ENCODE data around the gene BCORL1. TPM values are rescaled to one million over a fixed set of nuclear protein-coding genes. Genes with fewer than 3 reads are reported as not detected.

Gene BCORL1
- total RNA-seq, 4 donors from 2014 or later, result 4.3 to 10.0 (median 7.9) TPM

DNA sequence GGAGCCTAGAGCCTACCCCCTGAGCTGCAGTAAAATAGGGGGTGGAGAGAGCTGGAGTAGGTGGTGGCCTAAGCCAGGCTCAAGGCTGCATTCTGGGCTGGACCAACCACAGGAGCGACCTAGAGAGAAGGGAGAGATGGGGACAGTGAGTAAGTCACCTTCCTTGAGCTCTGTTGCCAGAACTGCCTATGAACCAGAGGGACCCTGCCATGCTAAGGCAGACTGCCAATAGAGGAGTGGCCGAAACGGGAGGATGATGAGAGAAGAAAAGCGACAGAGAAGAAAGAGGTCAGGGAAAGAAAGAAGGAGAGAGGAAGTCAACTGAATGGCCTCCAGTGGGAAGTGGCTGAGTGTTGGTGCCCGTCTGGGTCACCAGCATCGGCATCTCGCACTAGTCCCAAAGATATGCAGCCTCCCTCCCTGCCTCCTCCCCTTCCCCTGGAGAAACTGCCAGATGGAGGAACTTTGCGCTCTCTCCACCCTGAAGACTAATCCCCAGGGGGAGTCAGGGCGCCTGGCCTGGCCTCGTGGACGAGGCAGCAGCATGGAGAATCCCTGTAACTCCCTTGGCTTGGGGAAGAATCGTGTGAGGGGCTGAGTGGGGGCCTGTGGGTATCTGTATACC, 99.1 kb downstream of the BCORL1 start:
- 32 to 43% methylated on average over 8 to 12 of the region's 12 CpGs for WGBS, 2 donors
- TF ChIP-seq, protein P1, sequence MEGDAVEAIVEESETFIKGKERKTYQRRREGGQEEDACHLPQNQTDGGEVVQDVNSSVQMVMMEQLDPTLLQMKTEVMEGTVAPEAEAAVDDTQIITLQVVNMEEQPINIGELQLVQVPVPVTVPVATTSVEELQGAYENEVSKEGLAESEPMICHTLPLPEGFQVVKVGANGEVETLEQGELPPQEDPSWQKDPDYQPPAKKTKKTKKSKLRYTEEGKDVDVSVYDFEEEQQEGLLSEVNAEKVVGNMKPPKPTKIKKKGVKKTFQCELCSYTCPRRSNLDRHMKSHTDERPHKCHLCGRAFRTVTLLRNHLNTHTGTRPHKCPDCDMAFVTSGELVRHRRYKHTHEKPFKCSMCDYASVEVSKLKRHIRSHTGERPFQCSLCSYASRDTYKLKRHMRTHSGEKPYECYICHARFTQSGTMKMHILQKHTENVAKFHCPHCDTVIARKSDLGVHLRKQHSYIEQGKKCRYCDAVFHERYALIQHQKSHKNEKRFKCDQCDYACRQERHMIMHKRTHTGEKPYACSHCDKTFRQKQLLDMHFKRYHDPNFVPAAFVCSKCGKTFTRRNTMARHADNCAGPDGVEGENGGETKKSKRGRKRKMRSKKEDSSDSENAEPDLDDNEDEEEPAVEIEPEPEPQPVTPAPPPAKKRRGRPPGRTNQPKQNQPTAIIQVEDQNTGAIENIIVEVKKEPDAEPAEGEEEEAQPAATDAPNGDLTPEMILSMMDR (IDR thresholded peaks at IDR 0.05), result no peak
- no peak for TF ChIP-seq POLR2A (IDR thresholded peaks at IDR 0.05)
- intact Hi-C loops (cut with DNase I; ENCODE audit: low total_unique reads), result loop anchor here (5.0 kb wide), 1 partner anchor 111 kb away; no protein-coding TSS in a partner anchor
- DNase-seq (ENCODE audit: low spot score in 2 of 2), result no peak
- H3K4me3 ChIP-seq (ENCODE audit: low read depth, poor library complexity, severe bottlenecking), result no peak overlapping the region

DNA sequence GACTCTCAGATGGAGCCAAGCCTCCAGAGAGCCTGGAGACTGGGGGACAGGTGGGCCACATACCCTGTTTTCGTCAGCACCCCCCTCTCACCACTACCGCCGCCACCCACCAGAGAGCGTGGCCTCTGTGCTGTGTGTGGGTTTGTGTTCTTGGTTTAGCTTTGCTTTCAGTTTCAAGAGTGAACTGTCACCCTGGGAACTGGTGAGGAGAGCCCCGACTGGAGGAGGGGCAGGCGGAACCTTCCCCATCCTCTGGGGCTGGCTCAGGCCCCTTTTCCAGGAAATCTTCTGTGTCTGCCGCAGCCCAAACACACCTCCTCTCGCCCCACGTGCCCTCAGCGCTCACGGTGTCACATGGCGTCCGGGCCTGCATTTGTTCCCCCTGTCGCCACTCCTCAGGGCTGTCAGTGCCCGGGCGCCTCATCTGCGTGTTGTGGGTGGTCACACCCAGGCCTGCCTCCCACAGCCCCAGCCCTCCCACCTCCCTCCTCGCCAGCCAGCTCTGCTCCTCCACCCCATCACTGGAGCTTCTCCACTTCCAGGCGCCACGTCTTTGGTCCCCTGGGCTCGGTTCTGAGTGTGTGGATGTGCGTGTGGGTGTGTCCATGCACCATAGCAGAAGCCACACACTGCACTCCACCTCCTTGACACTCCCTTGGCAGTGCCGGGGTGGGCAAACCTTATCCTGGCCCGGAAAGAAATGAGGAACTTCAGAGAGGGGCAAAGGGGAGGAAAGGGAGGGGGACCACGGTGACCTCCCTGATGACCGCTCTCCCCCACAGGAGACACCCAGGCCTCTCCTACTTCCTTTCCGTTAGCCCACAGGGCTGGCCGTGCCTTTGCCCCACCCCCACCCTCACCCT, 100.0 kb downstream of the BCORL1 start:
- peak; percentile 43 to 92 for DNase-seq (ENCODE audit: low spot score in 2 of 2)
- intact Hi-C loops (cut with DNase I; ENCODE audit: low total_unique reads), result loop anchor here (5.0 kb wide), 1 partner anchor 110 kb away; no protein-coding TSS in a partner anchor
- whole genome bisulfite sequencing, 2 donors, result 15 to 38% methylated on average over 27 of the region's 28 CpGs
- H3K4me3 ChIP-seq (ENCODE audit: low read depth, poor library complexity, severe bottlenecking), result no peak overlapping the region
- TF ChIP-seq POLR2A (IDR thresholded peaks at IDR 0.05), result no peak
- TF ChIP-seq, protein P1 (IDR thresholded peaks at IDR 0.05), result no peak

DNA sequence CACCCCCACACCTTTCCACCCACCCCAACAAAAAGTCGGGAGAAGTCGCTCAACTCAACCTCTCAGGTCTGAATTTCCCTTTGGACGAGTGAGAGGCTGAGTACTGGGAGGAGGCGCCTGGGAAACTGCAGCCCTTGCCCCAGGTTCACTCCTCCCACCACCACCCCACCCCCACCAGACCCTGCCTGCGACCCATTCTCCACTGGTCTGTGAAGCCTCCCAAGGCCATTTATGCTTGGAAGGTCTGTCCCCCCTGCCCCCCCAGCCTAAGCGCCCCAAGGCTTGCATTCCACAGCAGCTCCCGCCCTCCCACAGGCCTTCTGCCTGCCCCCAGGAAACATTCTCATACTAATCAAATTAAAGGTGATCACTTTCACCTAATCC, 100.7 kb downstream of the BCORL1 start:
- H3K4me3 ChIP-seq (ENCODE audit: low read depth, poor library complexity, severe bottlenecking), result no peak overlapping the region
- DNase-seq (ENCODE audit: low spot score in 2 of 2), result no peak
- TF ChIP-seq, protein P1 (IDR thresholded peaks at IDR 0.05), result no peak
- WGBS, 2 donors, result 14 to 47% methylated on average over 2 to 6 of the region's 7 CpGs
- intact Hi-C loops (cut with DNase I; ENCODE audit: low total_unique reads), result loop anchor here (5.0 kb wide), 1 partner anchor 109 kb away; no protein-coding TSS in a partner anchor

DNA sequence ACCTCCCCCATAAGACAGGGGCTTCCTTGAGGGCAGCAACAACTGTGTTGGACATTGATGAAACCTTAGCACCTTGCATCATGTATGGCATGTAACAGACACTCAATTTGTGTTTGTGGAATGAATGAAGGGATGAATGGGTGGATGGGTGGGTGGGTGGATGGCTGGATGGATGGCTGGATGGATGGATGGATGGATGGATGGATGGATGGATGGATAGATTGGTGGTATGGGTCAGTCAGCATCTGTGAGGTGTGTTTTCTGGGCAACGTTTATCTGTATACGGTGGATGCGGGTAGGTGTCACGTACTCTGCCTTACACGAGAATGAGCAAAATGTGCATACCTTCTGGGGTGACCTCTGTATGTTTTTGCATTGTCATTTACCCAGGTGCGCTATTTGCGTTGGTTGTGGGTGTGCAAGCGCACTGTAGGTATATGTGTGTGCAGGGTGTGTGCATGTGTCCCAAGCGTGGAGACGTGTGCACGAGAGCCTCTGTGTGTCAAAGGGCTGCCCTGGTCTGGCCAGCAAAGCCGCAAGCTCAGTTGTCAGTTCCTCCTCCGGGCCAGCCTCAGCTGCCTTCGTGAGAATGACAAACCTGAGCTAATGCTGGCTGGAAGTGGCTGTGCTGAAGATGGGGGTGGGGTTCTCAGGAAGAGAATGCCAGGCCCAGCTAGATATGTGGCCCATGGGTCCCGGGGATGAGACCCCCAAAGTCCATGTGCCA, 101.4 kb downstream of the BCORL1 start:
- 71 to 76% methylated on average over 14 to 15 of the region's 15 CpGs for WGBS, 2 donors
- no peak overlapping the region for H3K4me3 ChIP-seq (ENCODE audit: low read depth, poor library complexity, severe bottlenecking)
- TF ChIP-seq, protein P1 (IDR thresholded peaks at IDR 0.05), result no peak
- no peak for TF ChIP-seq POLR2A (IDR thresholded peaks at IDR 0.05)
- DNase-seq (ENCODE audit: low spot score in 2 of 2), result no peak
- intact Hi-C loops (cut with DNase I; ENCODE audit: low total_unique reads), result loop anchor here (5.0 kb wide), 1 partner anchor 108 kb away; no protein-coding TSS in a partner anchor

DNA sequence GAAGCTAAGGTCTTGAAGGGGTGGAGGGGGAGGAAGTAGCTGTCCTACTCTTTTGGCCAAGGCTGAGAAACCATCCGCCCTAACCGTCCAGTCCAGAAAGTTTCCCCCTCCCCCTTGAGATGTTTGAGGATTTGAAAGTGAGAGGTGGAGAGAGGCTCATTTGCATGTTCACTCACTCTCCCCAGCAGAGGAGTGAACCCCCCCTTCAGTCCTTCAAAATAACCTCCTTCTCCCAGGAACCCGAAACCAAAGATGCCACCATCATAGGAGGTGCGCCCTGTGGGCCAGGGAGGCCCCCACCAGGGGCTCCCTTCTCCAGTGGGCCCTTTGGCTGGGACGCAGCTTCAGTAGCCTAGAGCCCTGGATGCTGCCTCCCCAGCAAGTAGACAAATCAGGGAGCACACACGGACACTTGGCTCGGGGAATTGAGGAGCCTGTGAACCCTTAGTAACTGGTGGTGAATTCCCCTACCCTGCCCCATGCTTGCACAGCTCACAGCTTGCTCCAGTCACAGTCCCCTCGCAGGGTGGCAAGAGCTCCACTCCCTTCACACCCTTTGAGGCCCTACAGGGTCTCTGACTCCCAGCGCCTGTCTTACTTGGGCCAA, 102.3 kb downstream of the BCORL1 start:
- no peak overlapping the region for H3K4me3 ChIP-seq (ENCODE audit: low read depth, poor library complexity, severe bottlenecking)
- no peak for DNase-seq (ENCODE audit: low spot score in 2 of 2)
- 37 to 67% methylated on average over 3 to 8 of the region's 9 CpGs for WGBS, 2 donors

More for the DNA sequence above, 102.3 kb downstream of the BCORL1 start:
- TF ChIP-seq, protein P1 (IDR thresholded peaks at IDR 0.05), result no peak
- TF ChIP-seq POLR2A (IDR thresholded peaks at IDR 0.05), result no peak
- intact Hi-C loops (cut with DNase I; ENCODE audit: low total_unique reads), result loop anchor here (5.0 kb wide), 1 partner anchor 108 kb away; no protein-coding TSS in a partner anchor
